H1 (cell line): ENCODE results near the gene IDH3A. TPM values are rescaled to one million over a fixed set of nuclear protein-coding genes. Genes with fewer than 3 reads are reported as not detected.

Experiments
- CTCF ChIA-PET: fragments of 300-600 bp; sonication (Branson Sonifier 250); formaldehyde crosslinking; loops from one replicate; lab custom pipeline; 2021; ENCODE audit not compliant: partially characterized antibody; lab: Charles Lee
- POLR2A ChIA-PET: fragments of 300-600 bp; sonication (Branson Sonifier 250); formaldehyde crosslinking; loops from one replicate; lab custom pipeline; 2021; ENCODE audit warnings: inconsistent platforms; ENCODE audit not compliant: partially characterized antibody; lab: Charles Lee
- DNase-seq, 2 experiments: peaks; one replicate each; pipeline versions ENCODE4 v3.0.0 to v3.0.0-alpha.2; 2010 to 2022; ENCODE audit warnings: low spot score in 2 of 2, low read depth in 1 of 2, mixed read lengths in 1 of 2
- FAIRE-seq: peaks from 2 replicates; lab custom pipeline; 2011; peaks lifted over from hg19 to GRCh38; lab: Jason Lieb, UNC
- H2AFZ ChIP-seq: 2 replicates; pipeline ENCODE4 v1.8.1; 2012; ENCODE audit warnings: low read length, inconsistent platforms
- H2AK5ac ChIP-seq: 2 replicates; pipeline ENCODE4 v1.6.1; 2013; ENCODE audit warnings: low read depth, low read length
- H2BK120ac ChIP-seq: replicated peaks from 2 replicates; pipeline ENCODE3; 2013; ENCODE audit warnings: low read depth, low read length, inconsistent platforms
- H2BK12ac ChIP-seq: 2 replicates; pipeline ENCODE4 v1.6.1; 2013; ENCODE audit warnings: low read depth, low read length
- H2BK15ac ChIP-seq: 2 replicates; pipeline ENCODE4 v1.6.1; 2013; ENCODE audit warnings: low read length
- H2BK20ac ChIP-seq: 2 replicates; pipeline ENCODE4 v1.6.1; 2013; ENCODE audit warnings: low read length
- H2BK5ac ChIP-seq: 2 replicates; pipeline ENCODE4 v1.6.1; 2013; ENCODE audit warnings: low read depth, low read length
- H3K14ac ChIP-seq: 2 replicates; pipeline ENCODE4 v1.6.1; 2013; ENCODE audit warnings: inconsistent platforms; ENCODE audit not compliant: insufficient read length
- H3K18ac ChIP-seq: 2 replicates; pipeline ENCODE4 v1.6.1; 2013; ENCODE audit warnings: low read length; ENCODE audit errors: extremely low read depth
- H3K23ac ChIP-seq: 2 replicates; pipeline ENCODE4 v1.6.1; 2013; ENCODE audit warnings: inconsistent platforms; ENCODE audit not compliant: insufficient read length
- H3K23me2 ChIP-seq: 2 replicates; pipeline ENCODE4 v1.6.1; 2013; ENCODE audit warnings: low read depth, low read length
- H3K27ac ChIP-seq: 2 replicates; pipeline ENCODE4 v1.6.1; 2011; ENCODE audit warnings: low read depth, low read length, inconsistent platforms
- H3K27me3 ChIP-seq, 4 experiments: replicated peaks in 1 of 4; 1 replicate in 1 of 4; 2 replicates in 3 of 4; pipeline versions ENCODE4 v1.6.1 to v1.8.1; 2011 to 2013; ENCODE audit warnings: low read length in 3 of 4, mild to moderate bottlenecking in 3 of 4, inconsistent platforms in 2 of 4, mixed read lengths in 2 of 4, moderate library complexity in 1 of 4; ENCODE audit not compliant: control insufficient read depth in 3 of 4, insufficient read depth in 3 of 4; ENCODE audit errors: extremely low read depth in 1 of 4
- H3K36me3 ChIP-seq, 4 experiments: 2 replicates each; pipeline versions ENCODE4 v1.6.1 to v1.8.1; 2011 to 2013; ENCODE audit warnings: mild to moderate bottlenecking in 4 of 4, low read length in 3 of 4, moderate library complexity in 2 of 4, control low read depth in 1 of 4, inconsistent platforms in 1 of 4; ENCODE audit not compliant: insufficient read depth in 4 of 4, control insufficient read depth in 2 of 4
- H3K4ac ChIP-seq: replicated peaks from 2 replicates; pipeline ENCODE3; 2013; ENCODE audit warnings: low read length, low read depth, mixed read lengths, inconsistent platforms; ENCODE audit not compliant: insufficient read length
- H3K4me1 ChIP-seq, 4 experiments: replicated peaks in 1 of 4; 1 replicate in 1 of 4; 2 replicates in 3 of 4; pipeline versions ENCODE4 v1.6.1 to v1.8.1; 2011 to 2013; ENCODE audit warnings: low read length in 3 of 4, inconsistent platforms in 2 of 4, mixed read lengths in 1 of 4; ENCODE audit not compliant: insufficient read depth in 4 of 4, control insufficient read depth in 3 of 4
- H3K4me2 ChIP-seq, 2 experiments: 2 replicates each; pipeline versions ENCODE4 v1.6.1 to v1.8.1; 2011 to 2013; ENCODE audit warnings: low read depth in 2 of 2, low read length in 2 of 2, control low read depth in 1 of 2, inconsistent platforms in 1 of 2, mild to moderate bottlenecking in 1 of 2; ENCODE audit not compliant: insufficient read depth in 1 of 2
- H3K4me3 ChIP-seq, 4 experiments: fragments of 200-600, 300-600 bp in 1 of 4; sonication (generic), shearing (Covaris generic), sonication (Bioruptor Twin) in 1 of 4; 2 replicates each; pipeline versions ENCODE4 v1.5.1 to v1.8.1; 2011 to 2016; ENCODE audit warnings: low read length in 4 of 4, low read depth in 3 of 4, control low read depth in 2 of 4, inconsistent platforms in 2 of 4, mild to moderate bottlenecking in 2 of 4, mixed read lengths in 1 of 4, moderate library complexity in 1 of 4; ENCODE audit not compliant: insufficient read depth in 2 of 4; ENCODE audit errors: extremely low read depth in 1 of 4
- H3K56ac ChIP-seq: replicated peaks from 2 replicates; pipeline ENCODE3; 2013; ENCODE audit warnings: low read depth, mild to moderate bottlenecking, mixed read lengths, low read length, inconsistent platforms; ENCODE audit not compliant: insufficient read length
- H3K79me1 ChIP-seq: 2 replicates; pipeline ENCODE4 v1.6.1; 2013; ENCODE audit warnings: low read depth, low read length, control low read depth
- H3K79me2 ChIP-seq, 2 experiments: 2 replicates each; pipeline versions ENCODE4 v1.6.1 to v1.8.1; 2012 to 2013; ENCODE audit warnings: low read length in 2 of 2, mild to moderate bottlenecking in 2 of 2, inconsistent platforms in 1 of 2; ENCODE audit not compliant: insufficient read depth in 2 of 2, control insufficient read depth in 1 of 2
- H3K9ac ChIP-seq, 4 experiments: replicated peaks in 1 of 4; 1 replicate in 1 of 4; 2 replicates in 3 of 4; pipeline versions ENCODE4 v1.6.1 to v1.8.1; 2011 to 2013; ENCODE audit warnings: low read depth in 3 of 4, low read length in 3 of 4, control low read depth in 2 of 4, mild to moderate bottlenecking in 2 of 4, moderate library complexity in 2 of 4, inconsistent platforms in 1 of 4; ENCODE audit errors: extremely low read depth in 1 of 4
- H3K9me3 ChIP-seq, 2 experiments: 2 replicates each; pipeline versions ENCODE4 v1.6.1 to v1.8.1; 2012 to 2013; ENCODE audit warnings: mild to moderate bottlenecking in 2 of 2, moderate library complexity in 2 of 2, control low read depth in 1 of 2, inconsistent platforms in 1 of 2, low read depth in 1 of 2, low read length in 1 of 2, mixed read lengths in 1 of 2; ENCODE audit not compliant: insufficient read depth in 2 of 2
- H4K20me1 ChIP-seq, 2 experiments: replicated peaks in 1 of 2; 2 replicates each; pipeline versions ENCODE3 to v1.8.1; 2011 to 2013; ENCODE audit warnings: inconsistent platforms in 2 of 2, low read length in 2 of 2, mild to moderate bottlenecking in 1 of 2; ENCODE audit not compliant: insufficient read depth in 2 of 2, control insufficient read depth in 1 of 2
- H4K5ac ChIP-seq: 2 replicates; pipeline ENCODE4 v1.6.1; 2013; ENCODE audit warnings: low read length, low read depth, mixed read lengths, inconsistent platforms; ENCODE audit not compliant: insufficient read length
- H4K8ac ChIP-seq: 2 replicates; pipeline ENCODE4 v1.8.0; 2013; ENCODE audit warnings: mild to moderate bottlenecking, moderate library complexity, low read length, inconsistent platforms; ENCODE audit not compliant: insufficient read depth; ENCODE audit errors: extremely low read depth
- H4K91ac ChIP-seq: replicated peaks from 2 replicates; pipeline ENCODE3; 2013; ENCODE audit warnings: low read length, mixed read lengths, inconsistent platforms; ENCODE audit not compliant: insufficient read length
- ASH2L ChIP-seq: fragments of 200-600, 300-600 bp; sonication (generic); IDR thresholded peaks from one replicate; pipeline ENCODE4 v1.7.1; 2017; ENCODE audit warnings: low read length
- EZH2 ChIP-seq: fragments of 200-600 bp; sonication (generic); IDR thresholded peaks from 2 replicates; pipeline ENCODE4 v1.7.1; 2012; ENCODE audit warnings: low read depth, mild to moderate bottlenecking, moderate library complexity, low read length, inconsistent platforms; ENCODE audit not compliant: severe bottlenecking
- JUN ChIP-seq: IDR thresholded peaks from 2 replicates; pipeline ENCODE4 v1.6.1; 2011; ENCODE audit warnings: low read depth, mild to moderate bottlenecking, improper control_type of control experiment, low read length
- TEAD4 ChIP-seq: IDR thresholded peaks from 2 replicates; pipeline ENCODE4 v1.6.1; 2012; ENCODE audit warnings: low read depth, low read length, inconsistent platforms, mixed read lengths
- WGBS, 2 experiments: shearing (Covaris generic) in 1 of 2; methylation state at CpG; one replicate each; pipeline versions ENCODE4 v1.1.6 to v1.1.7; 2013 to 2015; ENCODE audit warnings: low lambda C conversion rate in 2 of 2, mixed read lengths in 2 of 2, inconsistent platforms in 1 of 2, low coverage in 1 of 2, missing lambda C conversion rate in 1 of 2; ENCODE audit not compliant: insufficient replicate concordance in 2 of 2, insufficient coverage in 1 of 2, insufficient read length in 1 of 2; ENCODE audit errors: extremely low coverage in 1 of 2, missing lambda C conversion rate in 1 of 2; 5-methylcytosine and 5-hydroxymethylcytosine counted together
- polyA plus RNA-seq, 7 experiments: library from polyadenylated mRNA; depleted of rRNA in 3 of 7; stranded (reverse) in 5 of 7; unstranded in 2 of 7; fragments of >200 nt in 5 of 7; fragments of 200-250 nt in 2 of 7; gene quantifications; 1 replicate in 5 of 7; 2 replicates in 1 of 7; 4 replicates in 1 of 7; pipeline versions ENCODE4 v1.2.1 to v1.2.3, GENCODE V29; 2011 to 2013; ENCODE audit warnings: missing spikeins in 2 of 7, mixed read lengths in 2 of 7
- total RNA-seq: library from RNA; stranded (reverse); fragmentation: NEBNext Ultra II Directional; extraction: Animal tissue kit (Norgen Biotek cat#: 25700); gene quantifications from 2 replicates; pipeline ENCODE4 v1.2.1, GENCODE V29; 2021

The IDH3A gene
- total and polyA plus RNA-seq, 2 of the 8 experiments (the other 6 are each of a cell fraction or from before 2014, with no cell fraction given), result 23.4 to 36.8 TPM

GRCh38 chr15:78107471-78107870, 41.7 kb upstream of the IDH3A start:
- Histone ChIP-seq H4K20me1 (no peaks in the 10 kb centered on the region), H3K79me2 (no peaks in the 10 kb centered on the region), H3K9me3 (no peaks in the 10 kb centered on the region), H4K91ac (no peak overlapping the region), H3K23ac (no peak overlapping the region), H2BK12ac (no peak overlapping the region), H3K4me3 (no peak overlapping the region), H2BK20ac (no peak overlapping the region), H3K9ac (no peak overlapping the region), H3K79me1 (no peaks in the 10 kb centered on the region), H3K4ac (no peak overlapping the region), H3K56ac (no peak overlapping the region), H4K8ac (no peak overlapping the region), H2BK15ac (no peak overlapping the region), H3K36me3 (peaks cover 0 to 6% (median 1%) of the 10 kb centered on the region in 4 experiments; a peak in 3 of 8 replicates), H3K4me2 (no peak overlapping the region), H3K4me1 (no peaks in the 10 kb centered on the region), H3K27me3 (no peaks in the 10 kb centered on the region), H4K5ac (no peak overlapping the region), H3K23me2 (no peaks in the 10 kb centered on the region), H3K18ac (no peak overlapping the region), H2BK5ac (no peak overlapping the region), H2AK5ac (no peak overlapping the region), H3K27ac (no peak overlapping the region), H2BK120ac (no peak overlapping the region), H3K14ac (no peak overlapping the region), H2AFZ (no peak overlapping the region)
- FAIRE-seq (no peak), DNase-seq (no peak)
- 89% methylated on average over 8 of the region's 8 CpGs; no CpG with 5 or more reads in 1 of the 2 experiments for WGBS, 2 experiments
- TF ChIP-seq EZH2 (no peak), JUN (no peak), ASH2L (no peak), TEAD4 (no peak)
- ChIA-PET POLR2A (no interaction called here), CTCF (interaction anchor here (0.8 to 16.8 kb wide), 37 partner anchors 10 to 223 kb away, joined by 3 to 226 read pairs (median 8); partner anchors contain the start of genes CIB2 and SH2D7)
